Calu3 (cell line): ENCODE measurements around the gene SMYD5. TPM values are rescaled to one million over a fixed set of nuclear protein-coding genes. Genes with fewer than 3 reads are reported as not detected.

ENCODE experiments used
- BruUV-seq: library from RNA; stranded (reverse); fragments of 400-500 nt; replicated peaks from 2 replicates; lab custom pipeline; 2021; lab: Mats Ljungman, UMichigan
- CTCF ChIA-PET: fragments of 300-600 bp; sonication (Branson Sonifier 250); formaldehyde crosslinking; loops from one replicate; lab custom pipeline; 2022; ENCODE audit warnings: antibody characterized with exemption; lab: Charles Lee
- DNase-seq: peaks from one replicate; pipeline ENCODE4 v3.0.0; 2022
- H3K27ac Mint-ChIP-seq: one replicate; pipeline ENCODE4 v1.8.0; 2022; ENCODE audit warnings: mixed read lengths; ENCODE audit not compliant: unreplicated experiment
- H3K27me3 Mint-ChIP-seq: one replicate; pipeline ENCODE4 v1.8.0; 2022; ENCODE audit warnings: mixed read lengths; ENCODE audit not compliant: unreplicated experiment
- H3K36me3 Mint-ChIP-seq: one replicate; pipeline ENCODE4 v1.8.0; 2022; ENCODE audit warnings: mild to moderate bottlenecking, moderate library complexity, mixed read lengths; ENCODE audit not compliant: insufficient read depth, unreplicated experiment
- H3K4me1 Mint-ChIP-seq: one replicate; pipeline ENCODE4 v1.8.0; 2022; ENCODE audit warnings: mild to moderate bottlenecking, low read depth, mixed read lengths; ENCODE audit not compliant: unreplicated experiment
- H3K4me3 Mint-ChIP-seq: one replicate; pipeline ENCODE4 v1.8.0; 2022; ENCODE audit warnings: mild to moderate bottlenecking, low read depth, moderate library complexity, mixed read lengths; ENCODE audit not compliant: unreplicated experiment
- H3K9me3 Mint-ChIP-seq: one replicate; pipeline ENCODE4 v1.8.0; 2022; ENCODE audit warnings: low read depth, mixed read lengths; ENCODE audit not compliant: unreplicated experiment
- CTCF ChIP-seq: fragments of 200-600 bp; IDR thresholded peaks from one replicate; pipeline ENCODE4 v1.8.0; 2022; ENCODE audit warnings: antibody characterized with exemption; ENCODE audit not compliant: unreplicated experiment
- intact Hi-C: fragments of 100-400 bp; cut with micrococcal nuclease; formaldehyde crosslinking; loops from one replicate; pipeline ENCODE4 v1.10.0; 2022; ENCODE audit not compliant: unreplicated experiment
- total RNA-seq: library from RNA; stranded (reverse); gene quantifications from 2 replicates; pipeline ENCODE4 v1.2.3, GENCODE V29; 2022

The SMYD5 gene
- total RNA-seq, 1 experiment from 2014 or later = 32.1 TPM

GRCh38 chr2:73225513-73226360, 11.7 kb downstream of the SMYD5 start:
- no peak overlapping the region for H3K4me3 Mint-ChIP-seq
- intact Hi-C loops = no loop called here
- no TSS peak for BruUV-seq
- no peak for DNase-seq
- no peaks in the 10 kb centered on the region for H3K4me1 Mint-ChIP-seq
- CTCF ChIA-PET = interaction anchor here (0.9 kb wide), 1 partner anchor 9 kb away, joined by 4 read pairs; the partner anchor contains the start of gene CCT7
- H3K27ac Mint-ChIP-seq = no peak overlapping the region
- peaks cover 9% of the 10 kb centered on the region for H3K36me3 Mint-ChIP-seq
- H3K9me3 Mint-ChIP-seq = no peaks in the 10 kb centered on the region
- no peak for TF ChIP-seq CTCF
- no peaks in the 10 kb centered on the region for H3K27me3 Mint-ChIP-seq

- TF ChIP-seq CTCF = no peak
- CTCF ChIA-PET = interaction anchor here (1.5 kb wide), 1 partner anchor 14 kb away, joined by 5 read pairs; the partner anchor contains the start of gene SMYD5
- Mint-ChIP-seq H3K36me3 (peaks cover 9% of the 10 kb centered on the region), H3K4me1 (no peaks in the 10 kb centered on the region), H3K9me3 (no peaks in the 10 kb centered on the region), H3K27me3 (no peaks in the 10 kb centered on the region), H3K4me3 (no peak overlapping the region), H3K27ac (no peak overlapping the region)
- intact Hi-C loops = no loop called here
- no TSS peak for BruUV-seq
- DNase-seq = no peak
These were observed 13.0 kb downstream of the SMYD5 start for GRCh38 chr2:73227086-73227485.

GRCh38 chr2:73228631-73229030, 14.6 kb downstream of the SMYD5 start:
- Mint-ChIP-seq H3K36me3 (peaks cover 22% of the 10 kb centered on the region), H3K27me3 (no peaks in the 10 kb centered on the region), H3K9me3 (no peaks in the 10 kb centered on the region), H3K27ac (no peak overlapping the region), H3K4me1 (no peaks in the 10 kb centered on the region), H3K4me3 (no peak overlapping the region)
- CTCF ChIA-PET = no interaction called here
- intact Hi-C loops = no loop called here
- TF ChIP-seq CTCF = no peak
- DNase-seq = no peak
- BruUV-seq = no TSS peak

GRCh38 chr2:73232403-73233153, 18.5 kb downstream of the SMYD5 start:
- DNase-seq = peak; percentile 24
- CTCF ChIA-PET = interaction anchor here (0.6 to 2.6 kb wide), 4 partner anchors 18 to 128 kb away, joined by 4 to 10 read pairs (median 6); no protein-coding TSS in a partner anchor
- TF ChIP-seq CTCF = no peak

More at GRCh38 chr2:73232403-73233153, 18.5 kb downstream of the SMYD5 start:
- Mint-ChIP-seq H3K4me1 (peaks cover 26% of the 10 kb centered on the region), H3K27me3 (no peaks in the 10 kb centered on the region), H3K9me3 (no peaks in the 10 kb centered on the region), H3K4me3 (peak overlapping the region; percentile 92), H3K36me3 (peaks cover 57% of the 10 kb centered on the region), H3K27ac (peak overlapping the region; percentile 97)
- no TSS peak for BruUV-seq
- intact Hi-C loops = no loop called here
